Measurements from ENCODE around the gene CERS6.
"Not testable (repeated sequence)": the region's sequence is repeated elsewhere in the genome, so short reads cannot be mapped to it uniquely, and the experiment has no call there.

The CERS6 gene

GRCh38 chr2:168767258-168767657 is 311.2 kb downstream of the CERS6 start:
- no peak for DNase-seq (ENCODE audit: low read depth in 2 of 2)

GRCh38 chr2:168768357-168768756 is 312.3 kb downstream of the CERS6 start:
- not testable (repeated sequence) for DNase-seq (ENCODE audit: low read depth in 2 of 2)

- no peak for DNase-seq (ENCODE audit: low read depth in 2 of 2)
Measured at GRCh38 chr2:168770796-168771195, 314.7 kb downstream of the CERS6 start.

GRCh38 chr2:168772704-168773103 is 316.6 kb downstream of the CERS6 start:
- no peak for DNase-seq (ENCODE audit: low read depth in 2 of 2)

- DNase-seq (ENCODE audit: low read depth in 2 of 2) = no peak
Measured at GRCh38 chr2:168773128-168773527, 317.1 kb downstream of the CERS6 start.

GRCh38 chr2:168773719-168774521 is 317.8 kb downstream of the CERS6 start:
- peak; percentile 30 to 34 for DNase-seq (ENCODE audit: low read depth in 2 of 2)

- DNase-seq (ENCODE audit: low read depth in 2 of 2) = no peak
Measured at GRCh38 chr2:168775837-168776236, 319.8 kb downstream of the CERS6 start.

GRCh38 chr2:168780669-168781071 is 324.6 kb downstream of the CERS6 start:
- no peak for DNase-seq (ENCODE audit: low read depth in 2 of 2)

GRCh38 chr2:168781191-168781817 is 325.2 kb downstream of the CERS6 start:
- DNase-seq (ENCODE audit: low read depth in 2 of 2) = no peak

GRCh38 chr2:168782271-168782670 is 326.2 kb downstream of the CERS6 start:
- no peak for DNase-seq (ENCODE audit: low read depth in 2 of 2)

- DNase-seq (ENCODE audit: low read depth in 2 of 2) = no peak
Measured at GRCh38 chr2:168784993-168785392, 328.9 kb downstream of the CERS6 start.

GRCh38 chr2:168787098-168787781 is 331.2 kb downstream of the CERS6 start:
- no peak for DNase-seq (ENCODE audit: low read depth in 2 of 2)

GRCh38 chr2:168787782-168788376 is 331.8 kb downstream of the CERS6 start:
- no peak for DNase-seq (ENCODE audit: low read depth in 2 of 2)

GRCh38 chr2:168789776-168790175 is 333.7 kb downstream of the CERS6 start:
- DNase-seq (ENCODE audit: low read depth in 2 of 2) = no peak

GRCh38 chr2:168790226-168790902 is 334.3 kb downstream of the CERS6 start:
- DNase-seq (ENCODE audit: low read depth in 2 of 2) = no peak

- DNase-seq (ENCODE audit: low read depth in 2 of 2) = not testable (repeated sequence)
Measured at GRCh38 chr2:168791140-168791539, 335.1 kb downstream of the CERS6 start.

- no peak for DNase-seq (ENCODE audit: low read depth in 2 of 2)
Measured at GRCh38 chr2:168793596-168793995, 337.5 kb downstream of the CERS6 start.

GRCh38 chr2:168794968-168795367 is 338.9 kb downstream of the CERS6 start:
- DNase-seq (ENCODE audit: low read depth in 2 of 2) = no peak

GRCh38 chr2:168796090-168796577 is 340.1 kb downstream of the CERS6 start:
- DNase-seq (ENCODE audit: low read depth in 2 of 2) = no peak

- no peak for DNase-seq (ENCODE audit: low read depth in 2 of 2)
Measured at GRCh38 chr2:168796583-168797285, 340.7 kb downstream of the CERS6 start.

- DNase-seq (ENCODE audit: low read depth in 2 of 2) = no peak
Measured at GRCh38 chr2:168797286-168797655, 341.2 kb downstream of the CERS6 start.
